WTC11 (cell line): ENCODE measurements around the gene ZC3H7B. TPM values are rescaled to one million over a fixed set of nuclear protein-coding genes. Genes with fewer than 3 reads are reported as not detected.

Experiments used
- ATAC-seq: fragments of 200-7000 bp; cut with Tn5 transposase; 2 replicates; pipeline ENCODE4 v1.10.0; 2021; ENCODE audit warnings: mild to moderate bottlenecking, moderate library complexity
- CTCF ChIA-PET: fragments of 300-600 bp; sonication (Branson Sonifier 250); formaldehyde crosslinking; loops from one replicate; lab custom pipeline; 2021; ENCODE audit warnings: antibody characterized with exemption; lab: Charles Lee
- POLR2A ChIA-PET: fragments of 350-600 bp; sonication (Branson Sonifier 250); formaldehyde crosslinking; loops from one replicate; lab custom pipeline; 2021; ENCODE audit warnings: antibody characterized with exemption; lab: Charles Lee
- DNase-seq: peaks from one replicate; pipeline ENCODE4 v3.0.0; 2021; ENCODE audit warnings: low spot score
- H3K27ac Mint-ChIP-seq: 2 replicates; pipeline ENCODE4 v1.8.0; 2021; ENCODE audit warnings: mixed read lengths
- H3K27me3 Mint-ChIP-seq: 2 replicates; pipeline ENCODE4 v1.8.0; 2021; ENCODE audit warnings: low read depth, mild to moderate bottlenecking, moderate library complexity, mixed read lengths
- H3K36me3 Mint-ChIP-seq: 2 replicates; pipeline ENCODE4 v1.8.0; 2021; ENCODE audit warnings: mixed read lengths
- H3K4me1 Mint-ChIP-seq: 2 replicates; pipeline ENCODE4 v1.8.0; 2022; ENCODE audit warnings: mixed read lengths
- H3K4me3 Mint-ChIP-seq: 2 replicates; pipeline ENCODE4 v1.8.0; 2021; ENCODE audit warnings: mild to moderate bottlenecking, moderate library complexity, mixed read lengths
- H3K9me3 Mint-ChIP-seq: 2 replicates; pipeline ENCODE4 v1.8.0; 2021; ENCODE audit warnings: mixed read lengths
- CBFB ChIP-seq: sonication (generic); formaldehyde crosslinking; IDR thresholded peaks from 2 replicates; pipeline ENCODE4 v1.8.1; 2022; ENCODE audit warnings: mild to moderate bottlenecking, low read depth, missing genetic modification reagents
- NFE2L1 ChIP-seq: sonication (generic); formaldehyde crosslinking; IDR thresholded peaks from 2 replicates; pipeline ENCODE4 v1.8.1; 2023; ENCODE audit warnings: missing genetic modification reagents
- NFYB ChIP-seq: sonication (generic); formaldehyde crosslinking; conservative IDR thresholded peaks from 2 replicates; pipeline ENCODE4 v1.8.0; 2022; ENCODE audit warnings: low read depth, missing genetic modification reagents
- NR1H2 ChIP-seq: sonication (generic); formaldehyde crosslinking; IDR thresholded peaks from 2 replicates; pipeline ENCODE4 v1.9.0; 2021; ENCODE audit warnings: mild to moderate bottlenecking, moderate library complexity, missing genetic modification reagents
- RELA ChIP-seq: sonication (generic); formaldehyde crosslinking; IDR thresholded peaks from 2 replicates; pipeline ENCODE4 v1.8.1; 2022; ENCODE audit warnings: missing genetic modification reagents, mild to moderate bottlenecking, borderline replicate concordance
- RORB ChIP-seq: fragments of 250-450 bp; sonication (Bioruptor Pico); IDR thresholded peaks from 2 replicates; pipeline ENCODE4 v1.9.0; 2021; ENCODE audit warnings: mild to moderate bottlenecking
- SMAD3 ChIP-seq: sonication (generic); formaldehyde crosslinking; IDR thresholded peaks from 2 replicates; pipeline ENCODE4 v1.8.0; 2022; ENCODE audit warnings: missing genetic modification reagents, mild to moderate bottlenecking, borderline replicate concordance
- ZNF219 ChIP-seq: sonication (generic); formaldehyde crosslinking; IDR thresholded peaks from 2 replicates; pipeline ENCODE4 v1.8.0; 2023; ENCODE audit warnings: missing genetic modification reagents, mild to moderate bottlenecking, borderline replicate concordance
- ZNF232 ChIP-seq: sonication (generic); formaldehyde crosslinking; IDR thresholded peaks from 2 replicates; pipeline ENCODE4 v1.8.0; 2022; ENCODE audit warnings: mild to moderate bottlenecking, missing genetic modification reagents
- ZNF416 ChIP-seq: fragments of 250-450 bp; sonication (Bioruptor Pico); IDR thresholded peaks from 2 replicates; pipeline ENCODE4 v1.9.0; 2021; ENCODE audit warnings: mild to moderate bottlenecking, inconsistent platforms
- total RNA-seq: library from RNA; stranded (reverse); gene quantifications from 3 replicates; pipeline ENCODE4 v1.2.3, GENCODE V29; 2021
- TF ChIP-seq, protein P1 (sequence below): sonication (generic); formaldehyde crosslinking; conservative IDR thresholded peaks from 2 replicates; pipeline ENCODE4 v1.8.1; 2023; ENCODE audit warnings: mild to moderate bottlenecking, low read depth, missing genetic modification reagents, moderate library complexity
- TF ChIP-seq, protein P2 (sequence below): fragments of 250-450 bp; sonication (Bioruptor Pico); IDR thresholded peaks from 2 replicates; pipeline ENCODE4 v2.1.2; 2022; ENCODE audit warnings: mild to moderate bottlenecking, moderate library complexity
- TF ChIP-seq, protein P3 (sequence below): fragments of 250-450 bp; sonication (Bioruptor Pico); IDR thresholded peaks from 2 replicates; pipeline ENCODE4 v1.8.0; 2021; ENCODE audit warnings: mild to moderate bottlenecking
- TF ChIP-seq, protein P4 (sequence below): sonication (generic); formaldehyde crosslinking; IDR thresholded peaks from 2 replicates; pipeline ENCODE4 v1.8.0; 2022; ENCODE audit warnings: mild to moderate bottlenecking, missing genetic modification reagents
- TF ChIP-seq, protein P5 (sequence below): sonication (generic); formaldehyde crosslinking; IDR thresholded peaks from 2 replicates; pipeline ENCODE4 v1.8.1; 2022; ENCODE audit warnings: mild to moderate bottlenecking, missing genetic modification reagents, moderate library complexity, borderline replicate concordance

The ZC3H7B gene
- total RNA-seq, 1 experiment from 2014 or later = 64.7 TPM

DNA sequence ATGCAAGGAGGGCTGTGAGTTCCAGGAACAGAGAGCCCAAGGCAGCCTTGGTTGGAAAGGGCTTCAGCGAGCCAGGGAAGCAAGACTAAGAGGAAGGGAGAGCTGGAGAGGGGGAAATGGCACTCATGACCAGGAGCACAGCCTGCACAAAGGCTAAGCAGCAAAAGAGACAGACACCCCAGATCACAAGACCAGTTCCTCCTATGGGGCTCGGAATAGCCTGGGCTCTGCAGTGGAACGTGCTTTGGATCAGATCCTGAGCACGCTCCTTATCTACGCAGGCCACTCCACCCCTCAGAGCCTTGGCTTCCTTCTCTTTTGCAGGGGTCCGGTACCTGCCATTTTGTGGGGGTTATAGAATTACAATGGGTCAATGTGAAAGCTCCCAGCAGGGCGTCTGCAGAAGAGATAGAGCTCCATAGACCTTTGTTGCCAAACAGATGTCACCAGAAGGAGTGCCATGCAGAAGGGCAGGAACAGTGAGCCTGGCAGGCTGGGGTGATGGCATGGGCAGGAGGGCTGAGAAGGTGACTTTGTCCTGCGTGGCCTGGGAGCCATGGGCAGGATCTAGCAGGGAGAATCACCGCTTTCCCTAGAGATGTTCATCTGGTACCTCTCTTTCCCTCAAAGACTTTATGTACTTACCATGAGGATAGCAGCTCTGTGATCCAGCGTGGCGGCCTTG is 33.8 kb downstream of the ZC3H7B start:
- ATAC-seq (no peak), DNase-seq (no peak)
- H3K27ac Mint-ChIP-seq = peak overlapping the region; percentile 87
- H3K4me1 Mint-ChIP-seq = no peaks in the 10 kb centered on the region
- CTCF ChIA-PET = interaction anchor here (0.6 to 1.0 kb wide), 2 partner anchors 29 to 69 kb away, joined by 3 read pairs; no protein-coding TSS in a partner anchor
- POLR2A ChIA-PET = interaction anchor here (0.6 kb wide), 1 partner anchor 106 kb away, joined by 3 read pairs; no protein-coding TSS in a partner anchor
- no peak for TF ChIP-seq CBFB
- no peak for TF ChIP-seq NR1H2
- no peak for TF ChIP-seq ZNF416
- TF ChIP-seq, protein P1, sequence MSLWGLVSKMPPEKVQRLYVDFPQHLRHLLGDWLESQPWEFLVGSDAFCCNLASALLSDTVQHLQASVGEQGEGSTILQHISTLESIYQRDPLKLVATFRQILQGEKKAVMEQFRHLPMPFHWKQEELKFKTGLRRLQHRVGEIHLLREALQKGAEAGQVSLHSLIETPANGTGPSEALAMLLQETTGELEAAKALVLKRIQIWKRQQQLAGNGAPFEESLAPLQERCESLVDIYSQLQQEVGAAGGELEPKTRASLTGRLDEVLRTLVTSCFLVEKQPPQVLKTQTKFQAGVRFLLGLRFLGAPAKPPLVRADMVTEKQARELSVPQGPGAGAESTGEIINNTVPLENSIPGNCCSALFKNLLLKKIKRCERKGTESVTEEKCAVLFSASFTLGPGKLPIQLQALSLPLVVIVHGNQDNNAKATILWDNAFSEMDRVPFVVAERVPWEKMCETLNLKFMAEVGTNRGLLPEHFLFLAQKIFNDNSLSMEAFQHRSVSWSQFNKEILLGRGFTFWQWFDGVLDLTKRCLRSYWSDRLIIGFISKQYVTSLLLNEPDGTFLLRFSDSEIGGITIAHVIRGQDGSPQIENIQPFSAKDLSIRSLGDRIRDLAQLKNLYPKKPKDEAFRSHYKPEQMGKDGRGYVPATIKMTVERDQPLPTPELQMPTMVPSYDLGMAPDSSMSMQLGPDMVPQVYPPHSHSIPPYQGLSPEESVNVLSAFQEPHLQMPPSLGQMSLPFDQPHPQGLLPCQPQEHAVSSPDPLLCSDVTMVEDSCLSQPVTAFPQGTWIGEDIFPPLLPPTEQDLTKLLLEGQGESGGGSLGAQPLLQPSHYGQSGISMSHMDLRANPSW (CRISPR knock-in tag) = no peak
- TF ChIP-seq ZNF232 (CRISPR knock-in tag) = no peak
- no peak for TF ChIP-seq SMAD3 (CRISPR knock-in tag)
- TF ChIP-seq, protein P2, sequence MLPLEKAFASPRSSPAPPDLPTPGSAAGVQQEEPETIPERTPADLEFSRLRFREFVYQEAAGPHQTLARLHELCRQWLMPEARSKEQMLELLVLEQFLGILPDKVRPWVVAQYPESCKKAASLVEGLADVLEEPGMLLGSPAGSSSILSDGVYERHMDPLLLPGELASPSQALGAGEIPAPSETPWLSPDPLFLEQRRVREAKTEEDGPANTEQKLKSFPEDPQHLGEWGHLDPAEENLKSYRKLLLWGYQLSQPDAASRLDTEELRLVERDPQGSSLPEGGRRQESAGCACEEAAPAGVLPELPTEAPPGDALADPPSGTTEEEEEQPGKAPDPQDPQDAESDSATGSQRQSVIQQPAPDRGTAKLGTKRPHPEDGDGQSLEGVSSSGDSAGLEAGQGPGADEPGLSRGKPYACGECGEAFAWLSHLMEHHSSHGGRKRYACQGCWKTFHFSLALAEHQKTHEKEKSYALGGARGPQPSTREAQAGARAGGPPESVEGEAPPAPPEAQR (CRISPR knock-in tag) = no peak
- no peak for TF ChIP-seq ZNF219
- TF ChIP-seq, protein P3, sequence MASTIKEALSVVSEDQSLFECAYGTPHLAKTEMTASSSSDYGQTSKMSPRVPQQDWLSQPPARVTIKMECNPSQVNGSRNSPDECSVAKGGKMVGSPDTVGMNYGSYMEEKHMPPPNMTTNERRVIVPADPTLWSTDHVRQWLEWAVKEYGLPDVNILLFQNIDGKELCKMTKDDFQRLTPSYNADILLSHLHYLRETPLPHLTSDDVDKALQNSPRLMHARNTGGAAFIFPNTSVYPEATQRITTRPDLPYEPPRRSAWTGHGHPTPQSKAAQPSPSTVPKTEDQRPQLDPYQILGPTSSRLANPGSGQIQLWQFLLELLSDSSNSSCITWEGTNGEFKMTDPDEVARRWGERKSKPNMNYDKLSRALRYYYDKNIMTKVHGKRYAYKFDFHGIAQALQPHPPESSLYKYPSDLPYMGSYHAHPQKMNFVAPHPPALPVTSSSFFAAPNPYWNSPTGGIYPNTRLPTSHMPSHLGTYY = no peak
- TF ChIP-seq, protein P4, sequence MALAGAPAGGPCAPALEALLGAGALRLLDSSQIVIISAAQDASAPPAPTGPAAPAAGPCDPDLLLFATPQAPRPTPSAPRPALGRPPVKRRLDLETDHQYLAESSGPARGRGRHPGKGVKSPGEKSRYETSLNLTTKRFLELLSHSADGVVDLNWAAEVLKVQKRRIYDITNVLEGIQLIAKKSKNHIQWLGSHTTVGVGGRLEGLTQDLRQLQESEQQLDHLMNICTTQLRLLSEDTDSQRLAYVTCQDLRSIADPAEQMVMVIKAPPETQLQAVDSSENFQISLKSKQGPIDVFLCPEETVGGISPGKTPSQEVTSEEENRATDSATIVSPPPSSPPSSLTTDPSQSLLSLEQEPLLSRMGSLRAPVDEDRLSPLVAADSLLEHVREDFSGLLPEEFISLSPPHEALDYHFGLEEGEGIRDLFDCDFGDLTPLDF = no peak
- TF ChIP-seq, protein P5, sequence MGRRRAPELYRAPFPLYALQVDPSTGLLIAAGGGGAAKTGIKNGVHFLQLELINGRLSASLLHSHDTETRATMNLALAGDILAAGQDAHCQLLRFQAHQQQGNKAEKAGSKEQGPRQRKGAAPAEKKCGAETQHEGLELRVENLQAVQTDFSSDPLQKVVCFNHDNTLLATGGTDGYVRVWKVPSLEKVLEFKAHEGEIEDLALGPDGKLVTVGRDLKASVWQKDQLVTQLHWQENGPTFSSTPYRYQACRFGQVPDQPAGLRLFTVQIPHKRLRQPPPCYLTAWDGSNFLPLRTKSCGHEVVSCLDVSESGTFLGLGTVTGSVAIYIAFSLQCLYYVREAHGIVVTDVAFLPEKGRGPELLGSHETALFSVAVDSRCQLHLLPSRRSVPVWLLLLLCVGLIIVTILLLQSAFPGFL (CRISPR knock-in tag) = no peak
- H3K36me3 Mint-ChIP-seq = peaks cover 29% of the 10 kb centered on the region
- no peaks in the 10 kb centered on the region for H3K9me3 Mint-ChIP-seq
- no peak overlapping the region for H3K4me3 Mint-ChIP-seq
- H3K27me3 Mint-ChIP-seq = no peaks in the 10 kb centered on the region

DNA sequence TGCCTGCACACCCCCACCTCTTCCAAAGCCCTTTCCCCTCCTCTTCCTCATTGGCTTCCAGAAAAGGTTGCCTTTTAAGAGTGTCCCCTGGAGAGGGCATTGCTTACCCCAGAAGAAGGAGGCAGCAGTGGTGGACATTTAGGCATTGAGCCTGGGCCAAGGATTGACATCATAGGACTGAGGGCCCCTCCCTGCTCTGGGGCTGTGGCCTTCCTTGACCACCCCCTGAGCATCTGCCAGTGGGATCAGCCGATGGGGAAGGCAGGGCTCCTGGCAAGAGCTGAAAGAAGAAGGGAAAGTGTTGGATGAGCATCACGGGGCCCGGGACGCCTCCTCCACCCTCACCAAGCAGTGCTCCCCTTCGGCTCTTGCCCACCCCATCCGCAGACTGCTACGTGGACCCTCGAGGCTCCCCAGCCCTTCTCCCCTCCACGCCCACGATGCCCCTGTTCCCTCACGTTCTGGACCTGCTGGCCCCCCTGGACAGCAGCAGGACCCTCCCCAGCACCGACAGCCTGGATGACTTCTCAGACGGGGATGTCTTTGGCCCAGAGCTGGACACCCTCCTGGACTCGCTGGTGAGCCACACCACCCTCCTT is 37.4 kb downstream of the ZC3H7B start:
- Mint-ChIP-seq H3K9me3 (no peaks in the 10 kb centered on the region), H3K4me1 (no peaks in the 10 kb centered on the region), H3K27me3 (no peaks in the 10 kb centered on the region), H3K4me3 (no peak overlapping the region), H3K27ac (no peak overlapping the region; the same call in 1 of the 2 replicates), H3K36me3 (peaks cover 13% of the 10 kb centered on the region)
- no peak for ATAC-seq
- DNase-seq = no peak
- no peak for TF ChIP-seq NFE2L1 (CRISPR knock-in tag)
- TF ChIP-seq NFYB (CRISPR knock-in tag) = no peak
- no peak for TF ChIP-seq ZNF232 (CRISPR knock-in tag)
- no peak for TF ChIP-seq RELA
- TF ChIP-seq, protein P4 = no peak
- no peak for TF ChIP-seq RORB
- no peak for TF ChIP-seq SMAD3 (CRISPR knock-in tag)
- ChIA-PET POLR2A (no interaction called here), CTCF (no interaction called here)
